Ramos (cell line): Measurements from ENCODE around the gene DEXI.

Experiments used
- in situ Hi-C: fragments of 300-500 bp; cut with MboI; formaldehyde crosslinking; loops from one replicate; pipeline ENCODE4 v1.14.3; 2022; ENCODE audit warnings: low sequenced_read_pairs; ENCODE audit not compliant: unreplicated experiment

Gene DEXI

GRCh38 chr16:10945065-10945787 is 3.0 kb upstream of the DEXI start:
- in situ Hi-C loops, result loop anchor here (25.0 kb wide), 1 partner anchor 633 kb away; no protein-coding TSS in a partner anchor

GRCh38 chr16:10944249-10945064 is 2.2 kb upstream of the DEXI start, which contains the start of gene CLEC16A:
Gene CLEC16A (plus strand): TSS chr16:10944564. CDS start chr16:10944718, 154 bp downstream.
- in situ Hi-C loops, result loop anchor here (25.0 kb wide), 1 partner anchor 632 kb away; no protein-coding TSS in a partner anchor

- in situ Hi-C loops, result loop anchor here (25.0 kb wide), 1 partner anchor 631 kb away; no protein-coding TSS in a partner anchor
Observed at GRCh38 chr16:10943064-10943353, 741 bp upstream of the DEXI start.

GRCh38 chr16:10941935-10942351 is 325 bp downstream of the DEXI start:
- in situ Hi-C loops, result loop anchor here (25.0 kb wide), 1 partner anchor 630 kb away; no protein-coding TSS in a partner anchor

- in situ Hi-C loops, result loop anchor here (25.0 kb wide), 1 partner anchor 629 kb away; no protein-coding TSS in a partner anchor
Observed at GRCh38 chr16:10941127-10941933, 938 bp downstream of the DEXI start.

- in situ Hi-C loops, result loop anchor here (25.0 kb wide), 1 partner anchor 628 kb away; no protein-coding TSS in a partner anchor
Observed at GRCh38 chr16:10940501-10941079, 1.7 kb downstream of the DEXI start.

GRCh38 chr16:10939649-10940234 is 2.5 kb downstream of the DEXI start:
- in situ Hi-C loops, result loop anchor here (10.0 to 25.0 kb wide), 2 partner anchors 265 to 627 kb away; no protein-coding TSS in a partner anchor

- in situ Hi-C loops, result loop anchor here (10.0 to 25.0 kb wide), 2 partner anchors 264 to 627 kb away; no protein-coding TSS in a partner anchor
Observed at GRCh38 chr16:10938796-10939648, 3.2 kb downstream of the DEXI start.

- in situ Hi-C loops, result loop anchor here (10.0 to 25.0 kb wide), 2 partner anchors 264 to 626 kb away; no protein-coding TSS in a partner anchor
Observed at GRCh38 chr16:10938321-10938720, 3.9 kb downstream of the DEXI start.

- in situ Hi-C loops, result loop anchor here (10.0 to 25.0 kb wide), 2 partner anchors 262 to 625 kb away; no protein-coding TSS in a partner anchor
Observed at GRCh38 chr16:10937068-10937859, 5.0 kb downstream of the DEXI start.

- in situ Hi-C loops, result loop anchor here (10.0 to 25.0 kb wide), 2 partner anchors 262 to 624 kb away; no protein-coding TSS in a partner anchor
Observed at GRCh38 chr16:10936272-10936984, 5.8 kb downstream of the DEXI start.

- in situ Hi-C loops, result loop anchor here (10.0 to 25.0 kb wide), 2 partner anchors 261 to 623 kb away; no protein-coding TSS in a partner anchor
Observed at GRCh38 chr16:10935226-10935915, 6.9 kb downstream of the DEXI start.

GRCh38 chr16:10934325-10935107 is 7.8 kb downstream of the DEXI start:
- in situ Hi-C loops, result loop anchor here (10.0 to 25.0 kb wide), 2 partner anchors 260 to 622 kb away; no protein-coding TSS in a partner anchor

GRCh38 chr16:10933865-10934264 is 8.4 kb downstream of the DEXI start:
- in situ Hi-C loops, result loop anchor here (10.0 to 25.0 kb wide), 2 partner anchors 259 to 622 kb away; no protein-coding TSS in a partner anchor
